ENCODE data around the gene ERC2.

The ERC2 gene

DNA sequence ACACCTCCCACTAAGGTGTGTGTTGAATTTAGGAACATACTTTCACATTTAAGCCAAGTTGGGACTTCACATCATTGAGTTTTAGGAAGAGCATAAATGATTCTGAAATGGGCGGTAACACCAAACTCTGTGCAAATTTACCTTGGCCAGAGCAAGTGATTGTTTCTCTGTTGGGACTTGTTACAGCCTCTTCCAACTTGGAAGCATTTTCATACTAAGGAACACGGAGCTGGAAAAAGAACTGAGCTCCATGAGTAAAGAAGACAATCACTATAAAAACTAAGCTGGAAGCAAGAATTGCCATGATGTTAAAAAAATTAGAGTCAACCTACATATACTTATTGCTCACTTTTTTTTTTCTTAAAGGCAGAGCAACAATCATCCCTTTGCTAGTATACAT, 371.3 kb downstream of the ERC2 start:
- H3K4me1 ChIP-seq = no peaks in the 10 kb centered on the region
- DNase-seq = no peak
- H3K4me3 ChIP-seq (ENCODE audit: low read depth, low read length) = no peak overlapping the region
- no peaks in the 10 kb centered on the region for H3K9me3 ChIP-seq
- no peaks in the 10 kb centered on the region for H3K27me3 ChIP-seq
- H3K36me3 ChIP-seq = no peaks in the 10 kb centered on the region
- TF ChIP-seq, protein P1, sequence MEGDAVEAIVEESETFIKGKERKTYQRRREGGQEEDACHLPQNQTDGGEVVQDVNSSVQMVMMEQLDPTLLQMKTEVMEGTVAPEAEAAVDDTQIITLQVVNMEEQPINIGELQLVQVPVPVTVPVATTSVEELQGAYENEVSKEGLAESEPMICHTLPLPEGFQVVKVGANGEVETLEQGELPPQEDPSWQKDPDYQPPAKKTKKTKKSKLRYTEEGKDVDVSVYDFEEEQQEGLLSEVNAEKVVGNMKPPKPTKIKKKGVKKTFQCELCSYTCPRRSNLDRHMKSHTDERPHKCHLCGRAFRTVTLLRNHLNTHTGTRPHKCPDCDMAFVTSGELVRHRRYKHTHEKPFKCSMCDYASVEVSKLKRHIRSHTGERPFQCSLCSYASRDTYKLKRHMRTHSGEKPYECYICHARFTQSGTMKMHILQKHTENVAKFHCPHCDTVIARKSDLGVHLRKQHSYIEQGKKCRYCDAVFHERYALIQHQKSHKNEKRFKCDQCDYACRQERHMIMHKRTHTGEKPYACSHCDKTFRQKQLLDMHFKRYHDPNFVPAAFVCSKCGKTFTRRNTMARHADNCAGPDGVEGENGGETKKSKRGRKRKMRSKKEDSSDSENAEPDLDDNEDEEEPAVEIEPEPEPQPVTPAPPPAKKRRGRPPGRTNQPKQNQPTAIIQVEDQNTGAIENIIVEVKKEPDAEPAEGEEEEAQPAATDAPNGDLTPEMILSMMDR (IDR thresholded peaks at IDR 0.05; ENCODE audit: low read depth, low read length) = no peak

DNA sequence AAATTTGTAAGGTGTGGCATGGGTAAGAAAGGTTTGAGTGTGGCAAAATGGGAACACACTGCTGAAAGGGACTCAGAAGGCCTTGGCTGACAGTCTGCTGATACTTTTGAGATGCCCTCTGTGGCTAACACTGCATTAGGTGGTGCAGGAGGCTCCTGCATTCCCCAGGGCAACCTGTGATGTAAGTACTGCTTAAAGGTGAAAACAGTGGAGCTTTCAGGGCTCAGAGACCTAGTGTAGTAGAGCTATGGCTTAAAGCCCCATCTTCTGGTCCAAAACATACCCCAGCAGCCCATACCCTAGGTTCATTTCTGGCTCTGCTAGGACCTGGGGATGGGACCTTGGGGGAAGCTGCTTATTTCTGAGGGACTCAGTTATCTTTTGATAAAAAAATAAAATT, 374.1 kb downstream of the ERC2 start:
- H3K4me3 ChIP-seq (ENCODE audit: low read depth, low read length) = no peak overlapping the region
- TF ChIP-seq, protein P1 (IDR thresholded peaks at IDR 0.05; ENCODE audit: low read depth, low read length) = no peak

DNA sequence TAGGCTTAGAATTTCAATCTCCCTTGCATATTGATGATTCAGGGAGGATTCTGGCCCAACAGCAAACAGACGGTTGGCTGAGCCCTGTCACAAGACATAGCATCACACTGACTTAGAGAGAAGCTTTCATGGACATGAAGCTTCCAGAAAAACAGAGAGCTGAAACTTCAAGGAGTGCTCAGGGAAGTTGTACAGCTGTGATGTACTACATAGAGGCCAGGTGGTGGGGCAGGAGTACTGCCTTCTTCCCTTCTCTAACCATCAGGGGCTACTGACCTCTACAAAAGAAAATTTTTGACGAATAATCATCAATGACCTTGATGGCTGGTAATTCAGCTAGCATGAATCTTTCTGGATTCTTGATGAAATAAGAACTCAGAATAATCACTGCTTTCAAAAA, 378.5 kb downstream of the ERC2 start:
- Histone ChIP-seq H3K9me3 (no peaks in the 10 kb centered on the region), H3K4me1 (no peaks in the 10 kb centered on the region), H3K4me3 (ENCODE audit: low read depth, low read length) (no peak overlapping the region), H3K36me3 (no peaks in the 10 kb centered on the region), H3K27me3 (no peaks in the 10 kb centered on the region)
- TF ChIP-seq, protein P1 (IDR thresholded peaks at IDR 0.05; ENCODE audit: low read depth, low read length) = no peak
- DNase-seq = no peak

More for the DNA sequence above, 374.1 kb downstream of the ERC2 start:
- Histone ChIP-seq H3K27me3 (no peaks in the 10 kb centered on the region), H3K4me1 (no peaks in the 10 kb centered on the region), H3K9me3 (no peaks in the 10 kb centered on the region), H3K36me3 (no peaks in the 10 kb centered on the region)
- DNase-seq = no peak

DNA sequence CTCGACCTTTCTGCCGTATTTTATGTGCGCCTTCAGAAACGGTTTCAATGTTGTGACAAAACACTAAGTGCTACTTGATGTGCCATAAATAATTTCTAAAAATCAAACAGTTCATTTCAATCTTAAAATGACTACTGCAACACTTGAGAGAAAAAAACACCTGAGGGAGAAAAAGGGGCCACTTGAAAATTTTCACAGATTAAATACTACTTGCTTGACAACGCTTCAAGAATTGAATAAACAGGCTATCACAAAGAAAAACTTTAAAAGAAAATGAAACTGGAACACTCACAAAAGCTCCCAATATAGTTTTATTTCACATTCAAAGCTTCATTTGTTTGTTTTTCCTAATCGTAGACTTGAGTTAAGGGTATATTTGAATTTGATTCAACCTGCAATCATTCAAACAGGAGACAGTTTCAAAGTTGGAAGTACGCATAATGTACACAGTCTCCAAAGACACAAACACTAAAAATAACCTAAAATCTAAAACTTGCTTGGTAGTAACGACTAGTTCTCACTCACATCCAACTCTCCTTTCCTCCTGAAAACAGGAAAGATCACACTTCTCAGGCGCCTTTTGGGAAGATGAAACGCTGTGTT, 380.7 kb downstream of the ERC2 start:
- H3K36me3 ChIP-seq = no peaks in the 10 kb centered on the region
- TF ChIP-seq, protein P1 (IDR thresholded peaks at IDR 0.05; ENCODE audit: low read depth, low read length) = no peak
- no peaks in the 10 kb centered on the region for H3K4me1 ChIP-seq
- H3K4me3 ChIP-seq (ENCODE audit: low read depth, low read length) = no peak overlapping the region
- no peak for DNase-seq
- no peaks in the 10 kb centered on the region for H3K27me3 ChIP-seq
- no peaks in the 10 kb centered on the region for H3K9me3 ChIP-seq

DNA sequence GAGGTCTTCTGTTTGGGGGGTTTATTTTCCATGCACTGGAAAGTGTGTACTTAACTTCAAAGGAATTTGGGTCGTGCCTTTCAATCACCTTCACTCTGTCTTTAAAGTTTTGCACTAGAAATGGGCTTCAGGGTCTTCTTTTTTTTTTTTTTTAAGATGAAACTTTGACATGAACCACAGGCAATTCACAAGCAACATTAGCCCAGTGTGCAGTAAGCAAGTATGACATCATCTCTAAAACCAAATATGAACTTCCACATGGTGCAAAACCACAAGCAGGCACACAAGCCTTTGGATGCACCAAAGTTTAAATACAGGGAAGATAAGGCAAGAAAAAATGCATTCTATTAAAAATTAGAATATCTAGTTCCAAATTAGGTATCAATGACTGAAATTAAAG, 381.9 kb downstream of the ERC2 start:
- no peak for DNase-seq
- H3K9me3 ChIP-seq = no peaks in the 10 kb centered on the region
- no peaks in the 10 kb centered on the region for H3K27me3 ChIP-seq
- no peak overlapping the region for H3K4me3 ChIP-seq (ENCODE audit: low read depth, low read length)
- H3K4me1 ChIP-seq = no peaks in the 10 kb centered on the region
- TF ChIP-seq, protein P1 (IDR thresholded peaks at IDR 0.05; ENCODE audit: low read depth, low read length) = no peak
- H3K36me3 ChIP-seq = no peaks in the 10 kb centered on the region

DNA sequence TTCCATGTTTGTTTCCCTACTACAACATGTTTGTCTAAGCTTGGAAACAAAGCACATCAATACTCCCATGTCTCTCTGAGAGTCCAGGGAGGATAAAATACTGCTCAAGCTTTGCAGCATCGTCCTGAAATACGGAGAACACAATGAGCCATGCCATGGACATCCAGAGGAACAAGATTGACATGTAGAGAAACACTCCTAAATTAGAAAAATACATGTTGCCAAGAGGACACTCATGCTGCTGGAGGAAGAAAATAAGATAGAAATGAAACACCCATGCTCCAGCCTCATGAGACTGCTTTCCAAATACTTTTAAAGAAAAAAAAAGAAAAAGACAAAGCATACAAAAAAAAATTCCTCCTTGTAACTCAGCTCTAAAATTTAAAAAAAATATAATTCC, 387.0 kb downstream of the ERC2 start:
- no peak overlapping the region for H3K4me3 ChIP-seq (ENCODE audit: low read depth, low read length)
- H3K4me1 ChIP-seq = no peaks in the 10 kb centered on the region
- H3K36me3 ChIP-seq = no peaks in the 10 kb centered on the region
- TF ChIP-seq, protein P1 (IDR thresholded peaks at IDR 0.05; ENCODE audit: low read depth, low read length) = no peak
- no peak for DNase-seq
- no peaks in the 10 kb centered on the region for H3K27me3 ChIP-seq
- H3K9me3 ChIP-seq = no peaks in the 10 kb centered on the region
